Measurements from ENCODE around the gene RCSD1. TPM values are rescaled to one million over a fixed set of nuclear protein-coding genes. Genes with fewer than 3 reads are reported as not detected.
"Not testable (repeated sequence)": the region's sequence is repeated elsewhere in the genome, so short reads cannot be mapped to it uniquely, and the experiment has no call there.

Gene RCSD1
- total RNA-seq, 4 donors from 2014 or later: 2.4 to 8.7 (median 4.4) TPM

- 81 to 83% methylated on average over 3 of the region's 3 CpGs for WGBS, 2 donors
- TF ChIP-seq POLR2A (IDR thresholded peaks at IDR 0.05) (no peak), CTCF (IDR thresholded peaks at IDR 0.05) (no peak)
- intact Hi-C loops (cut with DNase I; ENCODE audit: low total_unique reads): no loop called here
- H3K4me3 ChIP-seq (ENCODE audit: low read depth, poor library complexity, severe bottlenecking): no peak overlapping the region
- DNase-seq (ENCODE audit: low spot score in 2 of 2): no peak
Observed at GRCh38 chr1:167717351-167717750, 87.3 kb downstream of the RCSD1 start.

GRCh38 chr1:167718914-167719691 lies 89.1 kb downstream of the RCSD1 start:
- no peak overlapping the region for H3K4me3 ChIP-seq (ENCODE audit: low read depth, poor library complexity, severe bottlenecking)
- no peak for TF ChIP-seq POLR2A (IDR thresholded peaks at IDR 0.05)
- TF ChIP-seq CTCF (IDR thresholded peaks at IDR 0.05): no peak
- intact Hi-C loops (cut with DNase I; ENCODE audit: low total_unique reads): no loop called here
- DNase-seq (ENCODE audit: low spot score in 2 of 2): no peak
- 58 to 71% methylated on average over 7 of the region's 7 CpGs for WGBS, 2 donors

GRCh38 chr1:167719715-167720421 lies 89.8 kb downstream of the RCSD1 start:
- not testable (repeated sequence) for DNase-seq (ENCODE audit: low spot score in 2 of 2); H3K4me3 ChIP-seq (ENCODE audit: low read depth, poor library complexity, severe bottlenecking)
- intact Hi-C loops (cut with DNase I; ENCODE audit: low total_unique reads): loop anchor here (10.0 kb wide), 1 partner anchor 85 kb away; no protein-coding TSS in a partner anchor
- 91 to 94% methylated on average over 25 of the region's 25 CpGs for WGBS, 2 donors

- peak in 1 of 2 donors; percentile 43 for DNase-seq (ENCODE audit: low spot score in 2 of 2)
- intact Hi-C loops (cut with DNase I; ENCODE audit: low total_unique reads): loop anchor here (10.0 kb wide), 1 partner anchor 84 kb away; no protein-coding TSS in a partner anchor
- WGBS, 2 donors: 7 to 14% methylated on average over 13 of the region's 13 CpGs
- TF ChIP-seq POLR2A (IDR thresholded peaks at IDR 0.05): no peak
- TF ChIP-seq CTCF (IDR thresholded peaks at IDR 0.05): no peak
- H3K4me3 ChIP-seq (ENCODE audit: low read depth, poor library complexity, severe bottlenecking): peak overlapping the region; percentile 88
Observed at GRCh38 chr1:167720965-167721616, 91.1 kb downstream of the RCSD1 start.

- intact Hi-C loops (cut with DNase I; ENCODE audit: low total_unique reads): loop anchor here (10.0 kb wide), 1 partner anchor 83 kb away; no protein-coding TSS in a partner anchor
- DNase-seq (ENCODE audit: low spot score in 2 of 2): peak; percentile 95 to 99
- WGBS, 2 donors: 0 to 1% methylated on average over 42 to 44 of the region's 52 CpGs
- TF ChIP-seq CTCF (IDR thresholded peaks at IDR 0.05) (peak in 1 of 3 donors; percentile 11), POLR2A (IDR thresholded peaks at IDR 0.05) (no peak)
- H3K4me3 ChIP-seq (ENCODE audit: low read depth, poor library complexity, severe bottlenecking): peak within 1 kb of the TSS; percentile 88
Observed at GRCh38 chr1:167721617-167722151, 91.7 kb downstream of the RCSD1 start, which contains the start of gene MPZL1. MPZL1 (plus strand) TSS chr1:167721982; CDS start chr1:167722152, 170 bp downstream.

Measured in lower leg skin (tissue), 4 donors.